GM12801 (cell line): Measurements from ENCODE around the gene NPY2R.

ENCODE experiments used
- CTCF ChIP-seq: IDR thresholded peaks from one replicate; pipeline ENCODE4 v1.5.1; 2011; ENCODE audit warnings: control low read depth; ENCODE audit not compliant: insufficient read length; ENCODE audit errors: extremely low read depth

The NPY2R gene

GRCh38 chr4:155248002-155248896 lies 39.8 kb downstream of the NPY2R start:
- TF ChIP-seq CTCF = no peak

GRCh38 chr4:155249016-155249566 lies 40.7 kb downstream of the NPY2R start:
- no peak for TF ChIP-seq CTCF

GRCh38 chr4:155252327-155252726 lies 43.9 kb downstream of the NPY2R start:
- no peak for TF ChIP-seq CTCF

GRCh38 chr4:155263480-155263879 lies 55.0 kb downstream of the NPY2R start:
- TF ChIP-seq CTCF = no peak

GRCh38 chr4:155265113-155265512 lies 56.7 kb downstream of the NPY2R start:
- TF ChIP-seq CTCF = no peak
